HG03565 (cell line): Measurements from ENCODE around the gene CACNB4.

Source experiments
- ATAC-seq: cut with Tn5 transposase; IDR thresholded peaks from one replicate; pipeline ENCODE4 v1.9.1; 2021; ENCODE audit warnings: mild to moderate bottlenecking, moderate library complexity; ENCODE audit not compliant: unreplicated experiment

CACNB4 gene

GRCh38 chr2:151862700-151863099, 236.1 kb downstream of the CACNB4 start:
- peak; percentile 99 for ATAC-seq

GRCh38 chr2:151861174-151861573, 237.7 kb downstream of the CACNB4 start:
- ATAC-seq: no peak

- no peak for ATAC-seq
Observed at GRCh38 chr2:151860613-151861146, 238.2 kb downstream of the CACNB4 start.

- ATAC-seq: no peak
Observed at GRCh38 chr2:151860210-151860609, 238.6 kb downstream of the CACNB4 start.

- ATAC-seq: no peak
Observed at GRCh38 chr2:151857650-151858049, 241.2 kb downstream of the CACNB4 start.

- ATAC-seq: no peak
Observed at GRCh38 chr2:151855111-151855510, 243.7 kb downstream of the CACNB4 start.

GRCh38 chr2:151853070-151853758, 245.6 kb downstream of the CACNB4 start:
- no peak for ATAC-seq

GRCh38 chr2:151852260-151853069, 246.4 kb downstream of the CACNB4 start:
- ATAC-seq: no peak

GRCh38 chr2:151851761-151852160, 247.1 kb downstream of the CACNB4 start:
- ATAC-seq: no peak

GRCh38 chr2:151849413-151850010, 249.3 kb downstream of the CACNB4 start:
- ATAC-seq: no peak

GRCh38 chr2:151845884-151846283, 253.0 kb downstream of the CACNB4 start:
- ATAC-seq: peak; percentile 41

- no peak for ATAC-seq
Observed at GRCh38 chr2:151845481-151845880, 253.4 kb downstream of the CACNB4 start.

- ATAC-seq: no peak
Observed at GRCh38 chr2:151844211-151844896, 254.5 kb downstream of the CACNB4 start.

GRCh38 chr2:151843691-151844061, 255.2 kb downstream of the CACNB4 start:
- ATAC-seq: no peak

- no peak for ATAC-seq
Observed at GRCh38 chr2:151842830-151843690, 255.8 kb downstream of the CACNB4 start.

GRCh38 chr2:151841047-151841424, 257.8 kb downstream of the CACNB4 start:
- ATAC-seq: no peak

GRCh38 chr2:151840216-151841046, 258.4 kb downstream of the CACNB4 start:
- ATAC-seq: peak; percentile 98

- no peak for ATAC-seq
Observed at GRCh38 chr2:151837926-151838325, 260.9 kb downstream of the CACNB4 start.

- ATAC-seq: peak; percentile 75
Observed at GRCh38 chr2:151833984-151834383, 264.9 kb downstream of the CACNB4 start.
